GM12875 (cell line): ENCODE data around the gene SNAPC4.

Source experiments
- H3K4me3 ChIP-seq: one replicate; pipeline ENCODE4 v1.5.1; 2011; ENCODE audit warnings: low read depth, low read length, control low read depth
- CTCF ChIP-seq: IDR thresholded peaks from 2 replicates; pipeline ENCODE4 v1.5.1; 2011; ENCODE audit warnings: low read depth, mild to moderate bottlenecking, control low read depth, inconsistent platforms, low read length, moderate library complexity, borderline replicate concordance; ENCODE audit not compliant: insufficient read depth

SNAPC4 gene

GRCh38 chr9:136375096-136375495, 24.9 kb downstream of the SNAPC4 start:
- H3K4me3 ChIP-seq: no peak overlapping the region
- TF ChIP-seq CTCF: no peak

- H3K4me3 ChIP-seq: no peak overlapping the region
- no peak for TF ChIP-seq CTCF
These were observed 25.8 kb downstream of the SNAPC4 start for GRCh38 chr9:136374183-136374575.

DNA sequence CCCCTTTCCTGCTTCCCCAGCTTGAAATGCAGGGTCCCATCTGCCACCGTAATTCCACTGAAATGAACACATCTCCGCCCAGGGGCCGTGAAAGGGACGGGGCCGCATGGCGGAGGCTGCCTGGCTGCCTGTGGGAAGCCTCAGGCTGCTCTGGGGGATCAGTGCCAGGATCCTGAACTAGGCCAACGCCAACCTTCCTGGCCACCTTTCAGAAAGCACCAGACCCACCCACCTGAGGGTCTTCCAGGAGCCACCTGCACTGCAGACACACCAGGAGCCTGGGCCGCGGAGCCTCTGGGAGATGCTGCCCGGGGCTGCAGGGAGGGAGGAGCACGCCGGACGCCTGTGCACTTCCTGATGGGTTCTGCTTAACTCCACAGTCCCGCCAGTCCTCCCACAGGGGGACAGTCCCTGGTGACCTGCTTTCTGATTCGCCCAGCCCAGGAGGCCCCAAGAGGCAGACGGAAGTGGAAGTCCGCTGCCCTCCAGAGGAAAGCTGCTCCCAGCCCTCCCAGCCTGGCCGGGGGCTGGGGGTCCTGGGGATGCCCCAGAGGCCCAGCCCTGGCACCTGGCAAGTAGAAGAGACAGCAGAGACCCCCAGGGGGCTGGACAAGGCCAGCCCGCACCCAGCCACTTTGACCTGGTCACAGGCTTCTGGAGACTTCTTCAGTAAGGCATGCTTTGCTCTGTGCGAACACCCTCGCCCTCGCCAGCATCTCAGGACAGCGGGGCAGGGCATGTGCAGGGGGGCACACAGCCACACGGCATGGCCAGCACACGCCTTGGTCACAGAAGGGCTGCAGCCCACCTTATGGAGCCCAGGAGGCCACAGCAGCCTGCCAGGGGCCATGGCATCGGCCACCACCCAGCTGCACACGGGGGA, 26.4 kb downstream of the SNAPC4 start, which contains the start of gene CARD9:
CARD9 (minus strand) TSS at position 370 of the 883 bp plus-strand sequence. CDS start 1,591 bp downstream, outside the sequence.
- TF ChIP-seq CTCF: no peak
- no peak within 1 kb of the TSS for H3K4me3 ChIP-seq

DNA sequence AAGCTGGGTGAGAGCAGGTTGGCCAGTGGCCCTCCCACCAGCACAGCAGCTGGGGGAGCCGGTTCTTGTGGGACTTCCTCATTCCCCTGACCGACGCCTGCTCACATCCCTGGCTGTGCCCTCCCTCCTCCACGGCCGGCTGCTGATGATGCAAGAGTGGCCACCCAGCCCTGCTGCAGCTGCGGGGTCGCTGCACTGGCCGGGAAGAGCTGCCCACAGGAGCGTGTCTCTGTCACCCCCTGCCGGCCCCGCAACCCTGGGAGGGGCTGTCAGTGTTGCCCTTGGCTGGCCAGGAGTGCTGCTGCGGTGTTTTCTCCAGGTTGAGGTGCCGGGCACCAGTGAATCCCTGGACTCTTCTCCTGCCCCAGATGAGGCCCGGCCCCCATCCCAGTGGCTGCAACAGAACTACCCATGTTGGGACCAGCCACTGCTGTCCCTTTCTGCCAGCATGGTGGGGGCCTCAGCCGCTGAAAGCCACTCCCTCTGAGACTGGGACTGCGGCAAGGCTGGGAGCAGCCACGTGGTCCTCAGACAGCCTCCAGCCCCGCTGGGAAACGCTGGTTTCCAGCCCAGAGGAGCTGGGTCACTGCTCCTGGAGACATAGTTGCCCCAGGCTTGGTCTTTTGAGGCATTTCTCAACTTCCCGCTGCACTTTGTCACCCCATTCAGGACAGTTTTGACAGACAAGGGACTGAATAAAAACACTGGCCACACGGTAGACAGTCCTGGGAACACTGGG, 27.2 kb downstream of the SNAPC4 start:
- TF ChIP-seq CTCF: 0 out of 2 replicates have a peak, but pooled peaks have one; percentile 2
- H3K4me3 ChIP-seq: no peak overlapping the region

DNA sequence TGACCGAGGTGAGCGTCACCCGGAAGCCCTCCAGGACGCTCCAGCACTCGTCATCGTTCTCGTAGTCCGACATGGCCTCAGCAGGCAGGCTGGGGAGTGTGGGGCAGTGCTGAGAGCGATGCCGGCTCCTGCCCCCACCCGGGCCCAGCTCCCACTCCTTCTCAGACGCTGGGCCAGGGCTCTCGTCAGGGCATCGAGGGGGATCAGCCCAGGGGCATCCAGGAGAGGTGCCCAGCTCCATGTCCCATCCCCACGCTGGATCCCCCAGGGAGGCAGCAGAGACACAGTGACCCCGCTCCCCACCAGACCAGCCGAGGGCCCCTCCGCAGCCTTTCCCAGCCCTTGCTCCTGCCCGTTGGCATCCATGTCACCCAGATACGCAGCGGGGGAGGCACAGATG, 28.0 kb downstream of the SNAPC4 start:
- no peak for TF ChIP-seq CTCF
- H3K4me3 ChIP-seq: no peak overlapping the region

GRCh38 chr9:136371533-136371880, 28.5 kb downstream of the SNAPC4 start:
- no peak overlapping the region for H3K4me3 ChIP-seq
- TF ChIP-seq CTCF: no peak
